Colonic mucosa (tissue), 4 donors: ENCODE measurements around the gene HS3ST3B1. TPM values are rescaled to one million over a fixed set of nuclear protein-coding genes. Genes with fewer than 3 reads are reported as not detected.

Source experiments
- DNase-seq: peaks from one replicate; pipeline ENCODE4 v3.0.0-alpha.2; 2020
- H3K27ac ChIP-seq: fragments of 200-600 bp; one replicate; pipeline ENCODE4 v1.8.0; 2021
- H3K27me3 ChIP-seq: fragments of 200-600 bp; one replicate; pipeline ENCODE4 v1.8.0; 2021
- H3K36me3 ChIP-seq: fragments of 200-600 bp; one replicate; pipeline ENCODE4 v1.8.0; 2021
- H3K4me1 ChIP-seq: fragments of 200-600 bp; one replicate; pipeline ENCODE4 v1.8.0; 2021; ENCODE audit warnings: mild to moderate bottlenecking
- H3K4me3 ChIP-seq: fragments of 200-600 bp; one replicate; pipeline ENCODE4 v1.8.0; 2021
- H3K9ac ChIP-seq, 2 donors: one replicate each; pipeline ENCODE4 v1.7.0; 2013; ENCODE audit warnings: control low read depth in 2 of 2, low read depth in 2 of 2, low read length in 2 of 2
- H3K9me3 ChIP-seq: fragments of 200-600 bp; one replicate; pipeline ENCODE4 v1.8.0; 2021
- intact Hi-C: fragments of 100-400 bp; cut with DNase I; formaldehyde crosslinking; loops from one replicate; pipeline ENCODE4 v1.14.1; 2022
- total RNA-seq, 2 donors: library from RNA; stranded (reverse); fragmentation: NEBNext Ultra II Directional in 1 of 2; extraction: Animal tissue kit (Norgen Biotek cat#: 25700) in 1 of 2; gene quantifications; one replicate each; pipeline ENCODE4 v1.2.1, GENCODE V29; 2021
- TF ChIP-seq, protein P1 (sequence below): fragments of 200-600 bp; IDR thresholded peaks from one replicate; pipeline ENCODE4 v1.8.0; 2022; ENCODE audit warnings: antibody characterized with exemption, mild to moderate bottlenecking
- donor health status: healthy.
- donor health status: DM: no; HTN: no; CAD: no.
- donor health status: DM: no; HTN: no; CAD: no.

HS3ST3B1 gene
- total RNA-seq, 2 donors from 2014 or later = 1.1 TPM

DNA sequence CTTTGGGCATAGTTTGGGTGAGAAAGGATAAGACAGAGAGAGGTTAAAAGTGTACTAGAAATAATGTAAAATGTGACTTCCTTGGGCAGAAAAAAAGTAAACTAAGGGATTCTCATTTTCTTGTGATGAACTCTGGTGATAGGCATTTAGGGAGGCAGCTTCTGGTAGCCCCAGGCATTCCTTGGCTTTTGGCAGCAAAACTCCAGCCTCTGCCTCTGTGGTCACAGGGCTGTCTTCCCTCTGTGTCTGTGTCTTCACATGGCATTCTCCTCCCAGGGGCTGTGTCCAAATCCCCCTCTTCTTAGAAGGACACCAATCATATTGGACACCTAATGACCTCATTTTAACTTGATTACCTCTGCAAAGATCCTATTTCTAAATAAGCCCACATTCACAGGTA is 54.7 kb downstream of the HS3ST3B1 start:
- intact Hi-C loops = no loop called here
- H3K4me1 ChIP-seq = no peaks in the 10 kb centered on the region

DNA sequence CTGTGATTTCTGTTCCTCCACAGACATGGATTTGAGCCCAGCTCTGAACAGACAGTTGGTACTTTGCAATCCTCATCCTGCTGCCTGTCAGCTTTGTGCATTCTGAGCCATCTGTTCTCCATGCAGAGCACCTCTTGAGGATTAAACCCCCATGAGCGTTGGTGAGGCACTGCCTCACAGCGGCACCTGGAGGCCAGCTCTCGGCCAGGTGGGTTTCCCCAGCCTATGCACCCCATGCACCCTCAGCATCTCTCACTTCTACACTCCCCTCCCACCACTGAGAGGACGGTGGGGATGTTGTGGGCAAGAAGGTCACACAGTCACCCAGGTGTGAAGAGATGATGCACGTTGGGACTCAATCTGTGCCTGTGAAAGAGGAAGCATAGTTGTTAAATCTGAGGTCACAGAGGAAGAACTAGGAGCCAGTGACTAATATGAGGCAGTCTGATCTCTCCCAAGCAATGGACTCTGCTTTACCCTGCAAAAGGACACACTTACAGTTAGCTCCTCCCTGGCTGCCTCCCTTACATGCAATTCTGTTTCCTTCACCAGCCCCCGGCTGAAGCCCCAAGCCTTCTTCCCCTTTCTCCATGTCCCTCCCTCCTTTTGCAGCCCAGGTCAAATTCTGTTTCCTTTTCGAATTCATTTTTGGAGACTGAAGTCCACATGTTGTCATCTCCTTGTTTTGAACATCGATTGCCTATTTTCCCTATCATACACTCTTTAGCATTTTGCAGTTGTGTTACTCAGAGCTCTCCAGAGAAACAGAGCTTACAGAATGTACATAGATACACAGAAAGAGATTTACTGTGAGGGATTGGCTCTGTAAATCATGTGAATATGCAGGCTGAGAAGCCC is 58.5 kb downstream of the HS3ST3B1 start:
- H3K36me3 ChIP-seq = no peaks in the 10 kb centered on the region
- H3K9ac ChIP-seq = no peak overlapping the region
- intact Hi-C loops = no loop called here
- DNase-seq = no peak
- H3K4me3 ChIP-seq = no peak overlapping the region
- no peaks in the 10 kb centered on the region for H3K4me1 ChIP-seq
- H3K27ac ChIP-seq = no peak overlapping the region
- H3K27me3 ChIP-seq = no peaks in the 10 kb centered on the region
- TF ChIP-seq, protein P1, sequence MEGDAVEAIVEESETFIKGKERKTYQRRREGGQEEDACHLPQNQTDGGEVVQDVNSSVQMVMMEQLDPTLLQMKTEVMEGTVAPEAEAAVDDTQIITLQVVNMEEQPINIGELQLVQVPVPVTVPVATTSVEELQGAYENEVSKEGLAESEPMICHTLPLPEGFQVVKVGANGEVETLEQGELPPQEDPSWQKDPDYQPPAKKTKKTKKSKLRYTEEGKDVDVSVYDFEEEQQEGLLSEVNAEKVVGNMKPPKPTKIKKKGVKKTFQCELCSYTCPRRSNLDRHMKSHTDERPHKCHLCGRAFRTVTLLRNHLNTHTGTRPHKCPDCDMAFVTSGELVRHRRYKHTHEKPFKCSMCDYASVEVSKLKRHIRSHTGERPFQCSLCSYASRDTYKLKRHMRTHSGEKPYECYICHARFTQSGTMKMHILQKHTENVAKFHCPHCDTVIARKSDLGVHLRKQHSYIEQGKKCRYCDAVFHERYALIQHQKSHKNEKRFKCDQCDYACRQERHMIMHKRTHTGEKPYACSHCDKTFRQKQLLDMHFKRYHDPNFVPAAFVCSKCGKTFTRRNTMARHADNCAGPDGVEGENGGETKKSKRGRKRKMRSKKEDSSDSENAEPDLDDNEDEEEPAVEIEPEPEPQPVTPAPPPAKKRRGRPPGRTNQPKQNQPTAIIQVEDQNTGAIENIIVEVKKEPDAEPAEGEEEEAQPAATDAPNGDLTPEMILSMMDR = no peak
- no peaks in the 10 kb centered on the region for H3K9me3 ChIP-seq

More for the DNA sequence above, 54.7 kb downstream of the HS3ST3B1 start:
- H3K9me3 ChIP-seq = no peaks in the 10 kb centered on the region
- H3K4me3 ChIP-seq = no peak overlapping the region
- no peak overlapping the region for H3K9ac ChIP-seq
- TF ChIP-seq, protein P1 = no peak
- H3K27me3 ChIP-seq = no peaks in the 10 kb centered on the region
- H3K27ac ChIP-seq = no peak overlapping the region
- DNase-seq = no peak
- H3K36me3 ChIP-seq = no peaks in the 10 kb centered on the region

DNA sequence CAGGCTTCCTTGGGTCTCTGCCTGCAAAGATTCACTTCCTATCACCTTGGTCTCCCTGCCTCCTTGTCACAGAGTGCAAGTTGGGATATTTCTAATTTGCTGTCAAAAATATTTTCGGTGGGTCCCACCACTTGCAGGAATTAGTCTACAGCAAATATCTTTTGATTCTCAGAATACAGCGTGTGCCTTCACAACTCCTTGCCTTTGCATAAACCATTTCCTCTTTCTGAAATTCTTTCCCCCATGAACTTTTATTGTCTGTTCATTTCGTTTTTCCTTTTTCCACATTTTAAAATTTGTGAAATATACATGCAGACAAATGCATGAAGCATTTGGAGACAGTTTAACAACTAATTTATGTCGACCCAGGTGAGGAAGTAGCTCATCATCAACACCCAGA is 60.0 kb downstream of the HS3ST3B1 start:
- Histone ChIP-seq H3K4me3 (no peak overlapping the region), H3K9me3 (no peaks in the 10 kb centered on the region), H3K9ac (no peak overlapping the region), H3K4me1 (no peaks in the 10 kb centered on the region), H3K27me3 (no peaks in the 10 kb centered on the region), H3K36me3 (no peaks in the 10 kb centered on the region), H3K27ac (no peak overlapping the region)
- TF ChIP-seq, protein P1 = no peak
- intact Hi-C loops = no loop called here
- no peak for DNase-seq

DNA sequence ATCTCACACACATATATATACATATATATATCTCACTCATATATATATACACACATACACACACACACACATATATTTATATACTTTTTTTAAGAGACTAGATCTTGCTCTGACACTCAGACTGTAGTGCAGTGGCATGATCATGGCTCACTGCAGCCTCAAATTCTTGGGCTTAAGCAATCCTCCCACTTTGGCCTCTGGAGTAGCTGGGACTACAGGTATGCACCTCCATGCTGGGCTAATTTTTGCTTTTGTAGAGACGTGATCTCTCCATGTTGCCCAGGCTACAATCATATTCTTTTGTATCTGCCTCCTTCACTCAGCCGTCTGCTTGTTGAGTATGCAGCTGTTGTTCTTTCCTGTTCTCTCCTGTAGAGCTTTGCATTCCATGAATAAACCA is 60.6 kb downstream of the HS3ST3B1 start:
- intact Hi-C loops = no loop called here

DNA sequence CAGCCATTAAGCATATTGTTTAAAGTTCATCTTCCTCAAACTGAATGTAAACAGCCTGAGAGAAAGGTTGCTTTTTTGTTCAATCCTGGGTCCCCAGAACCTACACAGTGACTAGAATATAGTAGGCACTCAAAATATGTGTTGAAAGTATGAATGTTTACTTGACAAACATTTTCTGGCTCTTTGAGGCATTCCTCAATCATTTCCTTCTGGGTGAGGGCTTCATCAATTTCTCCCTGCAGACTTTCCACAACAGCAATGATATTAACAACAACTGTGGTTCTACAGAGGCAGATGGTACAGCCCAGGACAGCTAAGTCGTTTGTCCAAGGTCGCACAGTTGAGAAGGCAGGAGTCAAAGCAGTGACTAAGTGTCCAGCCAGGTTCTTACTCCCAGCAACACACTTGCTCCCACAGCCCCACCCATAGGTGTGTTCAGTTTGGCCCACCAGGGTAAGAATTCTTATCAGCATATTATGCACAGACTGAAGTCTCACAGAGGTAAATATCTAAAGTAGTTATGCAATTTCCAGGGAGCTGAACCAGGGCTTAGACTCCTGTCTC is 61.1 kb downstream of the HS3ST3B1 start:
- Histone ChIP-seq H3K4me1 (no peaks in the 10 kb centered on the region), H3K27ac (no peak overlapping the region), H3K27me3 (no peaks in the 10 kb centered on the region), H3K4me3 (no peak overlapping the region), H3K9me3 (no peaks in the 10 kb centered on the region), H3K36me3 (no peaks in the 10 kb centered on the region), H3K9ac (no peak overlapping the region)
- intact Hi-C loops = no loop called here
- TF ChIP-seq, protein P1 = no peak
- no peak for DNase-seq

More for the DNA sequence above, 60.6 kb downstream of the HS3ST3B1 start:
- Histone ChIP-seq H3K27me3 (no peaks in the 10 kb centered on the region), H3K9ac (no peak overlapping the region), H3K36me3 (no peaks in the 10 kb centered on the region), H3K4me3 (no peak overlapping the region), H3K27ac (no peak overlapping the region), H3K9me3 (no peaks in the 10 kb centered on the region), H3K4me1 (no peaks in the 10 kb centered on the region)
- TF ChIP-seq, protein P1 = no peak
- no peak for DNase-seq
